Dermis blood vessel endothelial cell (primary cell): ENCODE results near the gene HDLBP. TPM values are rescaled to one million over a fixed set of nuclear protein-coding genes. Genes with fewer than 3 reads are reported as not detected.
"Not testable (repeated sequence)": the region's sequence is repeated elsewhere in the genome, so short reads cannot be mapped to it uniquely, and the experiment has no call there.

Source experiments
- DNase-seq: peaks from one replicate; pipeline ENCODE4 v3.0.0; 2010
- total RNA-seq: library from RNA; depleted of rRNA; stranded (reverse); fragments of >200 nt; gene quantifications from 2 replicates; pipeline ENCODE4 v1.2.3, GENCODE V29; 2014

Gene HDLBP
- total RNA-seq, 1 donor from 2014 or later, result 594 TPM

- no peak for DNase-seq
These were observed 107.8 kb downstream of the HDLBP start for GRCh38 chr2:241207641-241208040.

- DNase-seq, result no peak
These were observed 108.3 kb downstream of the HDLBP start for GRCh38 chr2:241207151-241207550.

GRCh38 chr2:241205086-241205485, 110.4 kb downstream of the HDLBP start:
- DNase-seq, result no peak

- DNase-seq, result no peak
These were observed 111.0 kb downstream of the HDLBP start for GRCh38 chr2:241204490-241204889.

GRCh38 chr2:241204010-241204384, 111.5 kb downstream of the HDLBP start:
- DNase-seq, result no peak

- no peak for DNase-seq
These were observed 112.1 kb downstream of the HDLBP start for GRCh38 chr2:241203218-241204009.

GRCh38 chr2:241202681-241203080, 112.8 kb downstream of the HDLBP start:
- DNase-seq, result no peak

GRCh38 chr2:241202268-241202585, 113.2 kb downstream of the HDLBP start:
- DNase-seq, result no peak

GRCh38 chr2:241201445-241202267, 113.8 kb downstream of the HDLBP start:
- DNase-seq, result no peak

GRCh38 chr2:241200822-241201395, 114.6 kb downstream of the HDLBP start:
- DNase-seq, result no peak

- DNase-seq, result no peak
These were observed 115.3 kb downstream of the HDLBP start for GRCh38 chr2:241199897-241200821.

GRCh38 chr2:241199286-241199685, 116.2 kb downstream of the HDLBP start:
- DNase-seq, result no peak

- DNase-seq, result no peak
These were observed 116.8 kb downstream of the HDLBP start for GRCh38 chr2:241198381-241199279.

GRCh38 chr2:241197947-241198346, 117.5 kb downstream of the HDLBP start:
- DNase-seq, result no peak

GRCh38 chr2:241197246-241197645, 118.2 kb downstream of the HDLBP start:
- not testable (repeated sequence) for DNase-seq

GRCh38 chr2:241195506-241196130, 119.9 kb downstream of the HDLBP start:
- no peak for DNase-seq

GRCh38 chr2:241194811-241195210, 120.7 kb downstream of the HDLBP start:
- DNase-seq, result no peak

GRCh38 chr2:241193271-241193670, 122.2 kb downstream of the HDLBP start:
- DNase-seq, result no peak

GRCh38 chr2:241191081-241191480, 124.4 kb downstream of the HDLBP start:
- DNase-seq, result no peak

GRCh38 chr2:241190291-241190981, 125.0 kb downstream of the HDLBP start:
- DNase-seq, result no peak

GRCh38 chr2:241189856-241190201, 125.6 kb downstream of the HDLBP start:
- DNase-seq, result no peak
